NCI-H2196 (cell line): ENCODE results near the gene STK25.
"Not testable (repeated sequence)": the region's sequence is repeated elsewhere in the genome, so short reads cannot be mapped to it uniquely, and the experiment has no call there.

Experiments
- DNase-seq: peaks from one replicate; lab custom pipeline; 2025; ENCODE audit not compliant: unreplicated experiment; lab: John Stamatoyannopoulos, UW

The STK25 gene

GRCh38 chr2:241540401-241540770 is 32.0 kb upstream of the STK25 start:
- DNase-seq = no peak

- no peak for DNase-seq
Measured at GRCh38 chr2:241539616-241540374, 31.4 kb upstream of the STK25 start.

- DNase-seq = no peak
Measured at GRCh38 chr2:241538838-241539615, 30.6 kb upstream of the STK25 start.

- no peak for DNase-seq
Measured at GRCh38 chr2:241535871-241536655, 27.7 kb upstream of the STK25 start.

- DNase-seq = no peak
Measured at GRCh38 chr2:241534701-241535375, 26.5 kb upstream of the STK25 start.

GRCh38 chr2:241534293-241534692 is 25.9 kb upstream of the STK25 start:
- no peak for DNase-seq

GRCh38 chr2:241532733-241533601 is 24.6 kb upstream of the STK25 start:
- no peak for DNase-seq

- no peak for DNase-seq
Measured at GRCh38 chr2:241532168-241532567, 23.8 kb upstream of the STK25 start.

- DNase-seq = no peak
Measured at GRCh38 chr2:241531161-241531722, 22.9 kb upstream of the STK25 start.

- no peak for DNase-seq
Measured at GRCh38 chr2:241530571-241530970, 22.2 kb upstream of the STK25 start.

- not testable (repeated sequence) for DNase-seq
Measured at GRCh38 chr2:241525818-241526780, 17.7 kb upstream of the STK25 start.

GRCh38 chr2:241522477-241522876 is 14.1 kb upstream of the STK25 start:
- no peak for DNase-seq

GRCh38 chr2:241519669-241520068 is 11.3 kb upstream of the STK25 start:
- DNase-seq = no peak

GRCh38 chr2:241517297-241517696 is 8.9 kb upstream of the STK25 start:
- DNase-seq = no peak

- DNase-seq = no peak
Measured at GRCh38 chr2:241516520-241516965, 8.2 kb upstream of the STK25 start.

GRCh38 chr2:241514986-241515737 is 6.8 kb upstream of the STK25 start:
- DNase-seq = no peak

GRCh38 chr2:241514553-241514952 is 6.2 kb upstream of the STK25 start:
- no peak for DNase-seq
